DMS53 (cell line): ENCODE data around the gene LAIR1.
"Not testable (repeated sequence)": the region's sequence is repeated elsewhere in the genome, so short reads cannot be mapped to it uniquely, and the experiment has no call there.

Experiments
- DNase-seq: peaks from one replicate; lab custom pipeline; 2025; lab: John Stamatoyannopoulos, UW

Gene LAIR1

GRCh38 chr19:54341295-54341694 is 23.4 kb downstream of the LAIR1 start:
- DNase-seq = no peak

DNA sequence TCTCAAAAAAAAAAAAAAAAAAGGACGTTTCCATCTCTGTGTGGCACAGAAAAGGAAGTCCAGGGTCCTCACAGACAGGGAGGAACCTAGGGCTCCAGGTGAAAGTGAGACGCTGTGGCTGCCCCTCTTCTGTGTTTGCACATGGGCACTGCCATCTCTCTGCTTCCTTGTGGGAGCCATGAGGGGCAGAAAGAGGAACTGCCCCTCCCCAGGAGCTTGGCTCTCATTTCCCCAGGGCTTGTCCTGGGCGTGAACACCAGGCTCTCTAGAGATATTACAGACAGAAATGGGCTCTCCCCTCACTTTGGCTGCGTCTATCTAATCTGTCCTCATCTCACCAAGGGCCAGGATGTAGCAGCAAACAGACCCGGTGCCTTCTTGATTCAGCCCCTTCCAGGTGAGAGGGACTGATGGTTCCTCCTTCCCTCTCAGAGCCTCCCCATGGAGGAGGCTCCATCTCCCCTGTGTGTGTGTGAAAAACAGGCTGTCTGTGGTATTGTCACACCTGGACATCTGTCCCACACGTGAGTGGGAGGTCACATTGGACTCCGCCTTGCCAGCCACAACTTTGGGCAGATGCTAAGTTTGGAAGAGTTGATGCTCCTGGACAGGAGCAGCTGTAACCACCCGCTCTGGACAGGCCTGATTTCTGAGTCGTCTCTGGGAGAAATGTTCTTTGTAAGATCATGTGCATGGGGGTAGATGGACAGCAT is 24.9 kb downstream of the LAIR1 start:
- DNase-seq = no peak

DNA sequence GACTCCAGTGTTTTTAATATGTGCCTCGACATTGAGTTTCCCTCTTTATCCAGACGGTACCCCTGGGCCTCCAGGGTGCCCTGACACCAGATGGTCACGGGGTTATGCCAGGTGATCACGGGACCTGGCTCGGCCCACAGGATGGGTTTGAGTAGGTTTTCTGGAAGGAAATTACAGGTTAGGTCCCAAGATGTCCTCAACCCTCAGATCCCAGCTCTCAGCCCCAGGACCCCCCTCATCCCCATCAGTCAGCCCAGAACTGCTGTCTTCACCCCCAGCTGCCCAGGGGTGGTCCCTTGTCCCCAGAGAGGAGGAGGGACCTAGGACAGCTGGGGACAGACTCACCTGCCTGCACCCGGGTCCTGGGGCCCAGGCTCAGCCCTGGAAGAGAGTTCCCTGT is 26.2 kb downstream of the LAIR1 start:
- no peak for DNase-seq

DNA sequence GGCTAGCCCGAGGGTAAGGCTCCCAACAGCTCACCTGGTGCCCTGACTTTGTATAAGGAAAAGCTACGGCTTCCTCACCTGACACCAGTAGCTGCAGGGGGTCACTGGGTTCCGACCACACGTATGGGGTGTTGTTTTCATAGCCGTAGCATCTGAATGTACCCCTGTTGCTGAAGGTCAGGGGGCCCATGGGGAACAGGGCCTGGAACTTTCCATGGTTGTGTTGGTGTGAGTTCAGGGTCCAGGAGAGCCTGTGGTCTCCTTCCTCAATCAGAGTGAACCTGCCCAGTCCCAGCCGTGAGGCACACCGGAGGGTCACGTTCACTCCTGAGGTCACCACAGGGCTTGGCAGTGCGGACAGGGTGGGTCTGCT is 26.9 kb downstream of the LAIR1 start:
- DNase-seq = no peak

DNA sequence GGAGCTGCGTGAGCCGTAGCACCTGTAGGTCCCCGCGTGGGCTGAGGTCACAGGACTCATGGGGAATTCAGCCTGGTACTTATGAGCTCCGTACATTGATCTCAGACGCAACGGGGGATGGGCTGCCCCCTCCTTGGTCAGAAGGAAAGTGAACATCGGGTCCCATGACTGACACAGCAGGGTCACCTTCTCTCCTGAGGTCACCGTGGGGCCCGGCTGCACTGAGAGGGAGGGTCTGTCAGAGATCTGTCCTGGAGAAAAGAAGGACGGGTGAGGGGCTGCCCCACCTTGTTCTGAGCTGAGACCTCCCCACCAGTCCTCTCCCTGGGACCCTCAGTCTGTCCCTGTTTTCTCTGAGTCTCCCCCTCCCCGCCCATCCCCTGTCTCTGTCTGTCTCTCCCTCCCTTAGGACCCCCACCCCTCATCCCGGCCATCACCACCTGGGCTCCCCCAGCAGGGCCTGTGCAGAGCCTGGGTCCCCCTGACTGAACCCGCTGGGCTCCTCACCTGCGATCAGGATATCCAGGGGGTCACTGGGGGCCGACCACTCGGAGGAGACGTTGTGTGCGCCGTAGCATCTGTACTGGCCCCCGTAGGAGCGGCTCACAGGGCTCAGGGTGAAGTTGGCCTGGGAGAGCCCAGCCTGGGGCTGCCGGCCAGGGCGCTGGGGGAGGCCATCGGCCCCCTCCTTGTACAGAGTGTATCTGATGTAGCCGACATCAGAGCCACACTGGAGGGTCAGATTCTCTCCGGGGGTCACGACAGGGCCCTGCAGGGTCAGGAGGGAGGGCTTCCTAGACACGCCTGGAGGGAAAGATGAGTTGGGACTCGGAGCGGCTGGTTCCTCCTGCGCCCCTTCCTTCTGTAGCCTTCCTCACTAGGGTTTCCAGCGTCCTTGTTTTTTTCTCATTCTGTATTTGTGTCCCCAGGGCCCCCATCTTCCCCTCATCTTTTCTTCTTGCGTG is 27.6 kb downstream of the LAIR1 start:
- no peak for DNase-seq

GRCh38 chr19:54335979-54336892 is 28.5 kb downstream of the LAIR1 start:
- DNase-seq = no peak

DNA sequence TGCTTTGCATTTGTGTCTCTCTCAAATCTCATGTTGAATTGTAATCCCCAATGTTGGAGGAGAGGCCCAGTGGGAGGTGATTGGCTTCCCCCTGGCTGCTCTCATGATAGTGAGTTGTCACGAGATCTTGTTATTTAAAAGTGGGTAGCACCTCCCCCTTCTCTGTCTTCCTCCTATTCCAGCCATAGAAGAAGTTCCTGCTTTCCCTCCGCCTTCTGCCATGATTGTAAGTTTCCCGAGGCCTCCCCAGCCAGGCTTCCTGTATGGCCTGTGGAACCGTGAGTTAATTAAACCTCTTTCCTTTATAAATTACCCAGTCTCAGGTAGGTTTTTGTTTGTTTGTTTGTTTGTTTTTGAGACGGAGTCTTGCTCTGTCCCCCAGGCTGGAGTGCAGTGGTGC is 29.6 kb downstream of the LAIR1 start:
- DNase-seq = no peak

DNA sequence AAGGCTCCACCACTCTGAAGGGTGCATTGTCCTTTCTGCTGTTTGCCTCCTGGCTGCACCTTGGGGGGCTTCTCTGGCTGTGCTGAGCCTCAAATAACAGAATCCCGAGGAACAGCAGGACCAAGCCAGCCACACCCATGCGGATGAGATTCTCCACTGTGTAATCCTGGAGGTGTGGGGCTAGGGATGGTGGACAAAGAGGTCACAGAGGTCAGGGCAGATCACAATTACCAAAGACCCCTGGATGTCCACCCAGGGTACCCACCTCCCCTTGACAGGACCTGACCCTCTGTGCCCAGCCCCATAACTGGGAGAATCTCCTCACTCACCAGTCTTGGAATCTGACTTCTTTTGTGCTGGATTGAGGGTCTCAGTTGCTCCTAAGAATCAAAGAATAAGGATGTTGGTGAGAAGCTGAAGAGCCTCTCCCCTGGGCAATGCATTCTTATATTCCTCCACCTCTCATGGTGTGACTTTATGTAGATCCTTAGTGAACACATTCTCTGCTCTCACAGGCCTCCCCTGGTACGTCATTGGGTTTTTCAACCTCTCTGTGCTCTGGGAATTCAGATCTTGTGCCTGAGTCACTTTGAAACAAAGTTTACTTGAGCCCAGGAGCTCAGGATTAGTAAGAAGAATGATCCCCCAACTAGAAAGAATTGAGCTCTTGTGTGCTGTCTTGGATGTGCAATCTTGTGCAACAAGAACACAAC is 31.0 kb downstream of the LAIR1 start:
- no peak for DNase-seq

GRCh38 chr19:54332149-54332548 is 32.6 kb downstream of the LAIR1 start:
- DNase-seq = no peak

DNA sequence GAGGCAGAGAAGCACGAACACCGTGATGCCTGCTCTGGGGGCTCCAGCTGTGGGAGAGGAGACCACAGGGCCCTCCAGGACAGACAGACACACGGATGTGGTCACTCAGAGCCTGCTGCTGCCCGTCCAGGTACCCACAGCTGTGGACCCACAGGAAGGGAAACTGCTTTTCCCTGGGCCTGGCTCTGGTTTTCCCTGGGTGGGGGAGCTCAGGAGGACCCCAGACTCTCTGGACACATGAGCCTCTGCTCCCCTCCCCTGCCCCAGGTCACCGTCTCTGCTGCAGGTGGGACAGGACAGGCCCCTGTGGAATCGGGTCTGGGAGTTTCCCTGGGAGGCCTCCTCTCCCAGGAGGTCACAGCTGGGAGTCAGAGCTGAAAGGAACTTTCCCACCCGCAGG is 33.1 kb downstream of the LAIR1 start:
- no peak for DNase-seq

GRCh38 chr19:54329476-54330165 is 35.1 kb downstream of the LAIR1 start:
- DNase-seq = no peak

GRCh38 chr19:54328781-54329180 is 36.0 kb downstream of the LAIR1 start:
- DNase-seq = not testable (repeated sequence)

DNA sequence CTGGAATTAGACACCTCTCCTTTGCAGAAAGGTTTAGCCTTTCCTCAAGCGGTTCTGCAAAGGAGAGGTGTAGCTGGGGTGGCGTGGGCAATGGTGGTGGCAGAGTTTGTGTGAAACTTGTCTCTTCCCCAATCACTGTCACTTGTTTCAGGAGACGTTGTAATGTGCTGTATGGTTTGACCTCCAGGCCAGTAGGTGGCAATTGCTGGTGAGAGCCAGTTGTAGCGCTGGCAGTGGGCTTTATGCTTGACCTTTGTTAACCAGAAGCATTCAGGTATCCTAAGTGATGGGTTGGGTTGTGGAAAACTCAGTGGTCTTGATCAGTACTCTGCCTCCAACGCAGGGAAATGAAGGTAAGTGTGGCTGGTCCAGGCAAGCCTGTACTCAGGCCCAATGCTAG is 39.1 kb downstream of the LAIR1 start:
- DNase-seq = no peak

DNA sequence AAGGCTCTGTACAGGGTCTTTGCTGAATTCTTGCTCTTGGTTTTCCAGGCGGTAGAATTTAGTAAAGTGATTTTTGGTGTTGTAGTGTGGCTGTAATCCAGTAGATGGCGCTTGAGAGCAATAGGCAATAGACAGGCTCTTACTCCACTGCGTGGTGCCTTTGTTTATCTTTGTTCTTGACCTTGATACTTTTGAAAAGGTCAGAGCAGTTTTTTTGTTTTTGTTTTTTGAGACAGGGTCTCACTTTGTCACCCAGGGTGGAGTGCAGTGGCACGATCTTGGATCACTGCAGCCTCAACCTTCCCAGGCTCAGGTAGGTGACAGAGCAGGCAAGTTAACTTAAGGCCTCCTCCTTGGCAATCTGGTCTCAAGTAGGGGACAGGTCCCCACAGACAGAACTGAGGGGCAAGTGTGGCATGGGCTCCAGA is 39.5 kb downstream of the LAIR1 start:
- DNase-seq = peak; percentile 47

DNA sequence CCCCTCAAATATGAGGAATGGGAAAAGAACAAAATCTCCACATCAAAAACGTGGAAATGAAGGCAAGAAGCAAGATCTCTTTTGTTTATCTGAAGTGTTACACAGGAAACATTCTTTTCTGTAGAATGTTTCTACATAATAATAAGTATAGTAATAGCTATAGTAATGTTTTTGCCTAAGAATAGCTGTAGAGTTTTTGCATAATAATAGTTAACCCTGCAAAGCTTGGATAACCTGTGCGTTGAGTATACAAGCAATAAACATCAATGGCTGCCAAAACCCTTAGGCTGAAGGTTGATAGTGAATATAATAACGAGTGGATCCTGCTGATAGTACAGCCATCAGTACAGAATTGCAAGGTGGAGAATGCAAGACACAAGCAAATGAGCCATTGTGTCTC is 40.7 kb downstream of the LAIR1 start:
- no peak for DNase-seq

GRCh38 chr19:54322934-54323333 is 41.8 kb downstream of the LAIR1 start:
- DNase-seq = not testable (repeated sequence)

DNA sequence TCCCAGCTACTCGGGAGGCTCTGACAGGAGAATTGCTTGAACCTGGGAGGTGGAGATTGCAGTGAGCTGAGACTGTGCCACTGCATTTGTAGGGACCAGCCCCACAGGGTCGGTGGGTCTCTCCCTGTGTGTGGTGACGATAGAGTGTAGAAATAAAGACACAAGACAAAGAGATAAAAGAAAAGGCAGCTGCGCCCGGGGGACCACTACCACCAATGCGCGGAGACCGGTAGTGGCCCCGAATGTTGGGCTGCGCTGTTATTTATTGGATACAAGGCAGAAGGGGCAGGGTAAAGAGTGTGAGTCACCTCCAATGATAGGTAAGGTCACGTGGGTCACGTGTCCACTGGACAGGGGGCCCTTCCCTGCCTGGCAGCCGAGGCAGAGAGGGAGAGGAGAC is 42.4 kb downstream of the LAIR1 start:
- DNase-seq = not testable (repeated sequence)

GRCh38 chr19:54319892-54320670 is 44.6 kb downstream of the LAIR1 start:
- DNase-seq = no peak

DNA sequence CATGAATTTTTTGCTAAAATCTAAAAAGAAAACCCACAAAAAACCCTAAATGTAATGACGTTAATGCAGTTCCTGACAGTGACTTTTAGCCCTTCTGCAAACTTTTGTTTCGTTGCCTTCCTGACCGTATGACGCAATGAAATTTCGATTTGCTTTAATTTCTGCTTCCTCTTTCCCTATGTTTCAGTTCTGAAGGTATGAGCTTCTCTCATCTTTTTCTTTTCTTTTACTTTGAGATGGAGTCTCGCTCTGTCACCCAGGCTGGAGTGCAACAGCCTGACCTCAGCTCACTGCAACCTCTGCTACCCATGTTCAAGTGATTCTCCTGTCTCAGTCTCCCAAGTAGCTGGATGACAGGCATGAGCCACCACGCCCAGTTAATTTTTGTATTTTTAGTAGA is 45.7 kb downstream of the LAIR1 start:
- DNase-seq = no peak

GRCh38 chr19:54317965-54318240 is 46.8 kb downstream of the LAIR1 start:
- DNase-seq = no peak
